Stimulated activated CD8-positive, alpha-beta memory T cell treated with anti-CD3 and anti-CD28 coated beads, Interleukin-7, amount 100 ng/mL, for 1 hour (primary cell): ENCODE data around the gene RPTOR.
A peak's percentile ranks its signal among the peaks of the same experiment; 100 is the strongest.

ENCODE experiments used
- DNase-seq, 2 donors: peaks; one replicate each; pipeline ENCODE4 v3.0.0-alpha.2; 2020; ENCODE audit warnings: low read depth in 2 of 2

RPTOR gene

GRCh38 chr17:80829166-80829813 is 284.7 kb downstream of the RPTOR start:
- no peak for DNase-seq

GRCh38 chr17:80830020-80830780 is 285.6 kb downstream of the RPTOR start:
- no peak for DNase-seq

GRCh38 chr17:80831491-80831890 is 286.9 kb downstream of the RPTOR start:
- no peak for DNase-seq

- no peak for DNase-seq
These were observed 287.6 kb downstream of the RPTOR start for GRCh38 chr17:80832266-80832676.

- peak; percentile 50 to 51 for DNase-seq
These were observed 288.4 kb downstream of the RPTOR start for GRCh38 chr17:80832888-80833583.

- no peak for DNase-seq
These were observed 289.6 kb downstream of the RPTOR start for GRCh38 chr17:80833952-80834892.

DNA sequence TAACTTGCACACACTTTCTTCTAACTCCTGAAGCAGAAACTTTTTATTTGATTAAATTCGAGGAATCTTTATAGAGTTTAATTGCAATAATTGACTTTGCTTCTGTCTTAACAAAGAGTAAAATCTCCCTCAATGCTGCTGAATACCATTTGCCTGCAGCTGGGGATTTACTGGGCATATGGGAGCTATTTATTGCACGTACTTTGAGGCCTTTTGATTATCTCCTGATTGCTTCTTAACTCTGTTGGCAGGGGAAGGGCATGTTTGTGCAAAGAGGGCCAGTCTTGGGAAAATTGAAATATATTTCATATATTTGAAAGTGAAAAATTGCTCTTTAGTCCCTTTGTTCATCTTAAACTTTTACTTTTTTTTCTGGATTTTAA is 290.2 kb downstream of the RPTOR start:
- no peak for DNase-seq

GRCh38 chr17:80835816-80836657 is 291.4 kb downstream of the RPTOR start:
- no peak for DNase-seq

GRCh38 chr17:80836658-80836965 is 292.0 kb downstream of the RPTOR start:
- DNase-seq = no peak

DNA sequence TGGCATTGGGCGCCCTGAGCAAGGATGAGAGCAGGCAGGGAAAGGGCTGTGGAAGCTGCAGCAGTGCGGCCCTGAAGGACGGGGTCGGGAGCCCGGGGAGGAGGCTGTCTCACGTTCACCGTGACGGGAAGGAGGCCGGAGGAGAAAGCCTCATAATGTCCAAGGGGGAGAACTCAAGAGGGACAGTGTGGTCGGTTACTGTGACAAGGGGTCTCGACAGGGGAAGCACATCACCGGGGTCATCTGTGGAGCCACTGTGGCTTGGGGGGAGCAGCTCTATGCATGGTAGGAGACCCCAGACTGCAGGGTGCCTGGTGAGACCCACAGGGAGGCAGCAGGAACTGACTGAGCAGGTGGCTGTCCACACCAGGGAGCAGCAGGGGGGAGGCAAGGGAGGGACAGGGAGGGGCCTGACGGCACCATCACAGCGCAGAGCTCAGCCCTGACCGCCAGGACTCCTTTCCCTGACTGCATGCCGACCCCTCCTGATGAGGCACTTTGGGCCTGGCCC is 292.4 kb downstream of the RPTOR start:
- no peak for DNase-seq

DNA sequence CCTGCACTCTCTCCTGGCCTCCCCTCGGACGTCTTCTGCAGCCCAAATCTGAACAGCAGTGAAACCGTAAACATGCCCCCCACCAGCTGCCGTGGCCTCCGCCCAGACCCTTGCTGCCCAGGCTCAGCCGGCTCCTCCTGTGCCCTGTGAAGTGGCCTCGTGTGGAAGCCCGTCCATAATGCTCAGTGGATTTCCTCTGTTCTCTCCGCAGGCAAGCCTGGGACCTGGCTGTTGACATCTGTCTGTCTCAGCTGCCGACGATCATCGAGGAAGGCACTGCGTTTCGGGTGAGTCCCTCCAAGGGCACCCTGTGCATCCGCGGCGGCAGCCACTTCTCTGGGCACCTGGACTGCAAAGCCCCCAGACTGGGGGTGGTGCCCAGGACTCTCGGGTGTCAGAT is 293.1 kb downstream of the RPTOR start:
- DNase-seq = no peak

DNA sequence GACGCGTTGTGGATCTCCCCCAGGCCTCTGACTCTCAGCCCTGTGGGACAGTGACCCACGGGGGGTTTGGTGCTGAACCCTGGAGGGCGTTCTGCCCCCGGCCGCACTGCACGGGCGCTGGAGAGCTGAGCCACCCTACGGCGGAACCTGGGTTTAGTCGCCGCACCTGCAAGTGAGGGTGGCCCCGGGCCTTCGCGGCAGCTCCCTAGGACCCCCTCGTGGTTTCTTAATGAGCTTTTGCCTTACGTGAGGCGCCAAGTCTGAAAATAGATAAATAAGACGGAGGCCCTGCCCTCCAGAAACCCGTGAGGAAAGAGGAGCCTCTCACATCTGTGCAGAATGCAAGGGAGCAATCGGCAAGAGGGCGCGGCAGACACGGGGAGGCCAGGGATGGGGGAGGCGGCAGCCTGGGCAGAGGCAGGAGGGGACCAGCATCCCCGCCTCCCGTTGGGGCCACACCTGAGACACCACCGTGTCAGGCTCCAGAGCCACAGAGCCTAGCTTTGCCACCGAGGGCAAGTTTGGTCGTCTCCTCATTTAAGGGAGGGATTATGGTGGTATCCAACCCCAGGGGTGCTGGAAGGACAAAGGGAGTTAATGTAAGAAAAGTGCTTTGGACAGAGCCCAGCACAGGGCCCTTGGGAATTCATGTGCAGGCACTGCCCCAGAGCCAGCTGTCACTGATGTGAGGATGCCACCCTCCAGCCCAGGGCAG is 293.8 kb downstream of the RPTOR start:
- no peak for DNase-seq

GRCh38 chr17:80839026-80839345 is 294.3 kb downstream of the RPTOR start:
- no peak for DNase-seq

GRCh38 chr17:80839511-80839941 is 294.9 kb downstream of the RPTOR start:
- no peak for DNase-seq

DNA sequence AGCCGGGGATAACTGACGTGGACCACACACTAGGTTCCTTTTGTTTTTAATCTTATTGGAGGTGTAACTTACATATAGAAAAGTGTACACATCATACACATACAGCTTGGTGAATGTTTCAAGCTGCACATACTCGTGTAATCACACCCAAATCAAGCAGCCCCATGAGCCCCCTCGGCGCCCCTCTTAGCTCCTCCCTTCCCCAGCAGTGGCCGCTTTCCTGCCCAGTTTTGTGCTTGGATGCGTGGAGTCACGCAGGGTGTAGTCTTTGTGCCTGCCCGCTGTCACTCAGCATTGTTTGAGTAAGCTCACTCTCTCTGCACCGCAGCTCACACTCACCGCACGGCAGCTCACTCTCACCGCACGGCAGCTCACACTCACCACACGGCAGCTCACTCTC is 295.3 kb downstream of the RPTOR start:
- no peak for DNase-seq

- DNase-seq = no peak
These were observed 297.9 kb downstream of the RPTOR start for GRCh38 chr17:80842456-80843013.

DNA sequence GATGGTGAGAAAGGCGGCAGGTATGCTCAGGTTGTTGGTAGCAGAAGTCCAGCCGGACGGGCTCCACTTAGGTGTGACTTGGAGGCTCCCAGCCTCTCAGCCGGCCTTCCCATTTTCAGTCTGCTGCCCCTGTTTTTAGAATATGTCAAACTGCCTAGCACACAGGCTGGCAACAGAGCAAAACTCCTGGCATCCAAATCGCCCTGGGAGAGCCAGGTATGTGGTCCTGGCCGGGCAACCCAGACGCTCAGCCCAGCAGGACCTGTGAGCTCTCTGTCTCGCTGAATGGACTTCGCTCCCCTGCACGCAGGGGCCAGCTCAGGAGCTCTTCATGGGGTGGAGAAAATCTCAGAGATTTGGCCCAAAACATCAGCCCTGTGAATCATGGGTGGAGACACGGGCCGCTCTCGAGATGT is 299.1 kb downstream of the RPTOR start:
- no peak for DNase-seq

DNA sequence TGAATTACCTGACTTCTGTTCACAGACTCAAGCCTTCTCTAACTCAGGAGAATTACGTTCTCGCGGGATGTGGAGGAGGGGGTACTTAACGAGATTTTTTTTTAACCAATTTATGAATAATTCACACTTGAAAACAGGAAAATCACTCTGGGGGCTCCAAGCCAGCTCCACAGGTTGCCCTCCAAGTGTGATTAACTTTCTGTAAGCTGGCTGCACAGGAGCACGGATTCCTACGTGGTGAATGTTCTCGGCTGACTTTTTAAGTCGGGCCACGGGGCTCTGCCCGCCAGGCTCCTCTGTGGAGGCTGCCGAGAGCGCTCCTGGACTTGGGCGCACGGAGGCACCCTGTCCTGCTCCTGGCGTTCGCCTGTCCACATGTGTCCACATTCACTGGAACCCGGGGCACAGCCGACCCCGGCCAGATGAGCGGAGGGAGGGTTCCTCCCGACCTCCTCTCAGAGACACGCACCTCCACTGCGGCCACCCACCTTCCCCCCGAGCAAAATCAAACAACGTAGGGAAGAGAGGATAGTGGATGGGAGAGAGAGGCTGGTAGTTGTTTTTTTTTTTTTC is 299.9 kb downstream of the RPTOR start:
- no peak for DNase-seq

- no peak for DNase-seq
These were observed 300.6 kb downstream of the RPTOR start for GRCh38 chr17:80845069-80845862.
